Caco-2 (cell line): ENCODE results near the gene PPP1R18. TPM values are rescaled to one million over a fixed set of nuclear protein-coding genes. Genes with fewer than 3 reads are reported as not detected.
A peak's percentile ranks its signal among the peaks of the same experiment; 100 is the strongest.

Experiments used
- BruUV-seq: library from RNA; stranded (reverse); fragments of 400-500 nt; replicated peaks from 2 replicates; lab custom pipeline; 2021; lab: Mats Ljungman, UMichigan
- CTCF ChIA-PET: fragments of 300-600 bp; sonication (Branson Sonifier 250); formaldehyde crosslinking; loops from one replicate; lab custom pipeline; 2022; ENCODE audit warnings: antibody characterized with exemption; lab: Charles Lee
- POLR2A ChIA-PET: fragments of 300-600 bp; sonication (Branson Sonifier 250); formaldehyde crosslinking; loops from one replicate; lab custom pipeline; 2022; ENCODE audit warnings: antibody characterized with exemption; lab: Charles Lee
- DNase-seq, 2 experiments: peaks; one replicate each; pipeline versions ENCODE4 v3.0.0 to v3.0.0-alpha.2; 2020 to 2022
- H3K27me3 ChIP-seq: replicated peaks from 2 replicates; pipeline ENCODE4 v1.6.0; 2011; ENCODE audit warnings: low read length; ENCODE audit not compliant: control insufficient read depth, insufficient read depth
- H3K36me3 ChIP-seq: 2 replicates; pipeline ENCODE4 v1.5.1; 2011; ENCODE audit warnings: low read length; ENCODE audit not compliant: control insufficient read depth, insufficient read depth
- H3K4me1 ChIP-seq: fragments of 250-450 bp; sonication (Bioruptor Pico); 2 replicates; pipeline ENCODE4 v1.5.1; 2020; ENCODE audit warnings: mild to moderate bottlenecking
- H3K4me3 ChIP-seq: 2 replicates; pipeline ENCODE4 v1.5.1; 2011; ENCODE audit warnings: low read depth, mild to moderate bottlenecking, control low read depth, low read length
- H3K9me3 ChIP-seq: fragments of 250-450 bp; sonication (Bioruptor Pico); 2 replicates; pipeline ENCODE4 v1.5.1; 2020; ENCODE audit warnings: mild to moderate bottlenecking, moderate library complexity
- H3K27ac Mint-ChIP-seq: one replicate; pipeline ENCODE4 v1.8.0; 2022; ENCODE audit warnings: mixed read lengths; ENCODE audit not compliant: unreplicated experiment
- H3K27me3 Mint-ChIP-seq: one replicate; pipeline ENCODE4 v1.8.0; 2022; ENCODE audit warnings: mixed read lengths; ENCODE audit not compliant: insufficient read depth, unreplicated experiment
- H3K36me3 Mint-ChIP-seq: one replicate; pipeline ENCODE4 v1.8.0; 2022; ENCODE audit warnings: mild to moderate bottlenecking, mixed read lengths; ENCODE audit not compliant: insufficient read depth, unreplicated experiment
- H3K4me1 Mint-ChIP-seq: one replicate; pipeline ENCODE4 v1.8.0; 2022; ENCODE audit warnings: low read depth, mixed read lengths; ENCODE audit not compliant: unreplicated experiment
- H3K4me3 Mint-ChIP-seq: one replicate; pipeline ENCODE4 v1.8.0; 2022; ENCODE audit warnings: mild to moderate bottlenecking, moderate library complexity, mixed read lengths; ENCODE audit not compliant: unreplicated experiment
- H3K9me3 Mint-ChIP-seq: one replicate; pipeline ENCODE4 v1.8.0; 2022; ENCODE audit warnings: mixed read lengths; ENCODE audit not compliant: unreplicated experiment
- intact Hi-C: fragments of 100-400 bp; cut with micrococcal nuclease; formaldehyde crosslinking; loops from one replicate; pipeline ENCODE4 v1.10.0; 2022; ENCODE audit not compliant: unreplicated experiment
- total RNA-seq: library from RNA; stranded (reverse); gene quantifications from 2 replicates; pipeline ENCODE4 v1.2.3, GENCODE V29; 2022
- TF ChIP-seq, protein P1 (sequence below), 2 experiments: fragments of 200-600 bp in 1 of 2; IDR thresholded peaks; 1 replicate in 1 of 2; 2 replicates in 1 of 2; pipeline versions ENCODE4 v1.5.1 to v1.8.0; 2011 to 2022; ENCODE audit warnings: antibody characterized with exemption in 1 of 2, control low read depth in 1 of 2, inconsistent platforms in 1 of 2, low read depth in 1 of 2, low read length in 1 of 2, mild to moderate bottlenecking in 1 of 2, moderate library complexity in 1 of 2; ENCODE audit not compliant: insufficient read depth in 1 of 2, severe bottlenecking in 1 of 2, unreplicated experiment in 1 of 2

PPP1R18 gene
- total RNA-seq, 1 experiment from 2014 or later, result 6.6 TPM

DNA sequence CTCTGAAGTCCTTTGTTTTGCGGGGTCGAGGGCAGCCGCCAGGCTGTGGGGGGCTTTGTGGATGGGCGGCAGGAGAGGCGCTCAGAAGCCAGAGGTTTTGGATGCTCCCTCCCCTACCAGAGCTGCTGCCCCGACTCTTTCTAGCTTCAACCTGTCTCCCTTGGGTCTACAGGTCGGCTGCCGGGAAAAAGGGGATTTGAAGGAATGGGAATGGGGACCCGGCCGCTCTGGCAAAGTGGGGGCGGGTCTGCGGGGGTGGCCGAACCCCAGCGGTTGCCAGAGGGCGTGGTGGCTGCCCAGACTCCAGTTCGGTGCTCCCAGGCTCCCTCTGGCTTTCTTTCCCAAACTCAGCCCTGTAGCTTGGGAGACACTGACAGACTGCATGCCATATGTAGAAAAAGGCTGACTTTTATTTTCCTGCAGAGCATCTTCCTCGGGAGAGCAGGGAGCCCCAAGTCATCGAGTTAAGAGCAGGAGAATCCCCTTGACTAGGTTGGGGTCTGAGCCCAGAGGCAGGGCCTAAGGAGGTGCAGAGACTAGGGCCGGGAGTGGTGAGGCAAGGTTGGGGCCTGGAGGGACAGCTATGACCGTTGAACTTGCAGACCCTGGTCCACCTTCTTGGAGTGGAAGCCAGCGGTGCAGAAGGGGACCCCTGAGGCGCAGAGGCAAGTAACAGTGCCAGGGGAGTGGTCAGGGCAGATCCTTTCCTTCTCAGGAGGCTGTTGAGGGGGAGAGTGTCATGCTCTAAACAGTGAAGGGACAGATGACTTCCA lies 1.4 kb upstream of the PPP1R18 start:
- H3K4me3 Mint-ChIP-seq, result peak overlapping the region; percentile 82
- Histone ChIP-seq H3K4me3 (peak overlapping the region; percentile 78), H3K9me3 (no peaks in the 10 kb centered on the region), H3K27me3 (no peaks in the 10 kb centered on the region), H3K36me3 (no peaks in the 10 kb centered on the region), H3K4me1 (peaks cover 22% of the 10 kb centered on the region)
- peak overlapping the region; percentile 68 for H3K27ac Mint-ChIP-seq
- peaks cover 10% of the 10 kb centered on the region for H3K36me3 Mint-ChIP-seq
- no peaks in the 10 kb centered on the region for H3K27me3 Mint-ChIP-seq
- ChIA-PET POLR2A (interaction anchor here (0.6 to 1.1 kb wide), 2 partner anchors 29 to 73 kb away, joined by 5 to 6 read pairs; partner anchors contain the start of gene MDC1), CTCF (interaction anchor here (0.6 to 1.9 kb wide), 4 partner anchors 9 to 90 kb away, joined by 3 to 7 read pairs (median 3); partner anchors contain the start of genes FLOT1 and MDC1)
- peak in 1 of 2 experiments; percentile 22 for DNase-seq
- TSS peak; percentile 68 for BruUV-seq
- TF ChIP-seq, protein P1, sequence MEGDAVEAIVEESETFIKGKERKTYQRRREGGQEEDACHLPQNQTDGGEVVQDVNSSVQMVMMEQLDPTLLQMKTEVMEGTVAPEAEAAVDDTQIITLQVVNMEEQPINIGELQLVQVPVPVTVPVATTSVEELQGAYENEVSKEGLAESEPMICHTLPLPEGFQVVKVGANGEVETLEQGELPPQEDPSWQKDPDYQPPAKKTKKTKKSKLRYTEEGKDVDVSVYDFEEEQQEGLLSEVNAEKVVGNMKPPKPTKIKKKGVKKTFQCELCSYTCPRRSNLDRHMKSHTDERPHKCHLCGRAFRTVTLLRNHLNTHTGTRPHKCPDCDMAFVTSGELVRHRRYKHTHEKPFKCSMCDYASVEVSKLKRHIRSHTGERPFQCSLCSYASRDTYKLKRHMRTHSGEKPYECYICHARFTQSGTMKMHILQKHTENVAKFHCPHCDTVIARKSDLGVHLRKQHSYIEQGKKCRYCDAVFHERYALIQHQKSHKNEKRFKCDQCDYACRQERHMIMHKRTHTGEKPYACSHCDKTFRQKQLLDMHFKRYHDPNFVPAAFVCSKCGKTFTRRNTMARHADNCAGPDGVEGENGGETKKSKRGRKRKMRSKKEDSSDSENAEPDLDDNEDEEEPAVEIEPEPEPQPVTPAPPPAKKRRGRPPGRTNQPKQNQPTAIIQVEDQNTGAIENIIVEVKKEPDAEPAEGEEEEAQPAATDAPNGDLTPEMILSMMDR (IDR thresholded peaks at IDR 0.05; ENCODE audit: insufficient read depth in 1 of 2, low read depth in 1 of 2, low read length in 1 of 2, severe bottlenecking in 1 of 2, unreplicated experiment in 1 of 2), result no peak
- H3K4me1 Mint-ChIP-seq, result peaks cover 49% of the 10 kb centered on the region
- no peaks in the 10 kb centered on the region for H3K9me3 Mint-ChIP-seq
- intact Hi-C loops, result no loop called here

DNA sequence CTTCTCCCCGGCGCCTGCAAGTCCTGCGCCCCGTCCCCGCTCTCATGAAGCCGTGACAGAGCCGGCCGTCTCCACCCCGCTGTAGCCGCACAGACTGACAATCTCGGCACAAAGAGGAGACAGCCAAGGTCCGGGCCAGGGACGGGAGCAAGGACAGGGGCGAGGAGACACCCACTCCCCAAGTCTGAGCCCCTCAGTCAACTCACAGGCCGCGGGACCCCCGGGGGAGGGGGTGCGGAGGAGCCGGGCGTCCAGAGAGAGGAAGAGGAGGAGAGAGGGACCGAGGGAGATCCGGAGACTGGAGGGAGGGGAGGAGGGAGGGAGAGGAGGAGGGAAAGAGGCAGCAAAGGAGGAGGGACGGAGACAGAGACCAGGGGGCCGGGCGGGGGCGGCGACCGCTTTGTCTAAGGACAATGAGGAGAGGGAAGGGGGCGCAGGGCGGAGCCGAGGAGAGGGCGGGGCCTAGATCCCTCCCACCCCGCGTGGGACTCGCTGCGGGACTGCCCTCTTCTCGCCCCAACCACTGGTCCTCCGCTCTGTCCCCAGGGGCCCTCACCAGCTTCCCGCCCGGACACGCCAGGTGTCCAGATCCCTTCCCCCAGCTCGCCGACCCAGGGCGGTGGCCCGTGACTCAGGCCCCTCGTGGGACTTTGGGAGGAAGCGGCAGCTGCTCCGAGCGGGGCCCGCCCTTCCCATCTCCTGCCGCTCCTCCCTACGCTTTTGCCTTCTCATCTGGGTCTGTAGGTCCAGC lies 638 bp upstream of the PPP1R18 start:
- intact Hi-C loops, result no loop called here
- peaks cover 24% of the 10 kb centered on the region for H3K4me1 ChIP-seq
- Mint-ChIP-seq H3K27ac (peak overlapping the region; percentile 68), H3K4me3 (peak overlapping the region; percentile 82), H3K4me1 (peaks cover 44% of the 10 kb centered on the region), H3K27me3 (no peaks in the 10 kb centered on the region), H3K36me3 (peaks cover 10% of the 10 kb centered on the region), H3K9me3 (no peaks in the 10 kb centered on the region)
- CTCF ChIA-PET, result interaction anchor here (0.6 to 1.9 kb wide), 4 partner anchors 8 to 89 kb away, joined by 3 to 7 read pairs (median 3); partner anchors contain the start of genes FLOT1 and MDC1
- DNase-seq, result peak; percentile 79 to 86
- no TSS peak for BruUV-seq
- no peaks in the 10 kb centered on the region for H3K9me3 ChIP-seq
- H3K27me3 ChIP-seq, result no peaks in the 10 kb centered on the region
- TF ChIP-seq, protein P1 (IDR thresholded peaks at IDR 0.05; ENCODE audit: insufficient read depth in 1 of 2, low read depth in 1 of 2, low read length in 1 of 2, severe bottlenecking in 1 of 2, unreplicated experiment in 1 of 2), result no peak
- H3K36me3 ChIP-seq, result no peaks in the 10 kb centered on the region
- H3K4me3 ChIP-seq, result peak overlapping the region; percentile 78
- POLR2A ChIA-PET, result interaction anchor here (1.1 kb wide), 1 partner anchor 30 kb away, joined by 6 read pairs; the partner anchor contains the start of gene MDC1
